NCI-H2107 (cell line): ENCODE results near the gene KNCN.

ENCODE experiments used
- DNase-seq: peaks from one replicate; lab custom pipeline; 2025; lab: John Stamatoyannopoulos, UW

KNCN gene

GRCh38 chr1:46523496-46524353 is 27.7 kb downstream of the KNCN start:
- no peak for DNase-seq

GRCh38 chr1:46522969-46523320 is 28.5 kb downstream of the KNCN start:
- DNase-seq, result no peak

- peak; percentile 77 for DNase-seq
Measured at GRCh38 chr1:46522184-46522968, 29.1 kb downstream of the KNCN start.

GRCh38 chr1:46521414-46521813 is 30.0 kb downstream of the KNCN start:
- no peak for DNase-seq

GRCh38 chr1:46520063-46520911 is 31.2 kb downstream of the KNCN start:
- peak; percentile 40 for DNase-seq

- no peak for DNase-seq
Measured at GRCh38 chr1:46519209-46519608, 32.2 kb downstream of the KNCN start.

GRCh38 chr1:46517932-46518498 is 33.4 kb downstream of the KNCN start:
- no peak for DNase-seq

GRCh38 chr1:46517010-46517600 is 34.3 kb downstream of the KNCN start:
- DNase-seq, result peak; percentile 100

GRCh38 chr1:46516200-46516950 is 35.1 kb downstream of the KNCN start:
- no peak for DNase-seq

- DNase-seq, result no peak
Measured at GRCh38 chr1:46515576-46515975, 35.9 kb downstream of the KNCN start.

- DNase-seq, result no peak
Measured at GRCh38 chr1:46513536-46513935, 37.9 kb downstream of the KNCN start.

GRCh38 chr1:46512792-46513190 is 38.7 kb downstream of the KNCN start:
- no peak for DNase-seq

- DNase-seq, result no peak
Measured at GRCh38 chr1:46512135-46512791, 39.2 kb downstream of the KNCN start.

- no peak for DNase-seq
Measured at GRCh38 chr1:46510998-46511365, 40.5 kb downstream of the KNCN start.

GRCh38 chr1:46510341-46510997 is 41.0 kb downstream of the KNCN start:
- DNase-seq, result no peak

- no peak for DNase-seq
Measured at GRCh38 chr1:46508757-46509156, 42.7 kb downstream of the KNCN start.

GRCh38 chr1:46506470-46507219 is 44.8 kb downstream of the KNCN start:
- no peak for DNase-seq

- DNase-seq, result no peak
Measured at GRCh38 chr1:46503421-46503820, 48.0 kb downstream of the KNCN start.

- DNase-seq, result no peak
Measured at GRCh38 chr1:46501528-46501927, 49.9 kb downstream of the KNCN start.
